Measurements from ENCODE around the gene MAP3K10. TPM values are rescaled to one million over a fixed set of nuclear protein-coding genes. Genes with fewer than 3 reads are reported as not detected.
"Not testable (repeated sequence)": the region's sequence is repeated elsewhere in the genome, so short reads cannot be mapped to it uniquely, and the experiment has no call there.

The MAP3K10 gene
- total and polyA plus RNA-seq, 3 experiments from 2014 or later: 1.3 to 15.4 (median 13.9) TPM

DNA sequence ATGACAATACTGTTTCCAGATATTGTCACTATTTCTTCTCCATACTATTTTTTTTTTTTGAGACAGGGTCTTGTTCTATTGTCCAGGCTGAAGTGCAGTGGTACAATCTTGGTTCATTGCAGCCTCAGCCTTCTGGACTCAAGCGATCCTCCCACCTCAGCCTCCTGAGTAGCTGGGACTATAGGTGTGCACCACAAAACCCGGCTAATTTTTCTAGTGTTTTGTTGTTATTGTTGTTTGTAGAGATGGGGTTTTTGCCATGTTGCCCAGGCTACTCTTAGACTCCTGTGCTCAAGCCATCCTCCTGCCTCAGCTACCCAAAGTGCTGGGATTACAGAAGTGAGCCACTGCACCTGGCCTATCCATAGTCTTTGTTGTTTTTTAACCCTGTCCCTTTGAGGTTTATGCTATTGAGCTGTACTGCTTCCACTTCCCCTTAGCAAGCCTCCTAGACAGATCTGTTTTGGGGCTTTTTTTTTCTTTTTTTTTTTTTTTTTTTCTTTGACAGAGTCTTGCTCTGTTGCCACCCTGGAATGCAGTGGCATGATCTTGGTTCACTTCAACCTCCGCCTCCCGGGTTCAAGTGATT is 27.6 kb upstream of the MAP3K10 start:
- peaks cover 0 to 14% of the 10 kb centered on the region in 2 donors for H3K27me3 Mint-ChIP-seq
- peaks cover 0 to 4% (median 2%) of the 10 kb centered on the region in 5 donors for H3K9me3 Mint-ChIP-seq
- no peaks in the 10 kb centered on the region for H3K36me3 Mint-ChIP-seq
- peak overlapping the region in 4 of 7 donors; percentile 61 to 84 (median 73) for H3K4me3 Mint-ChIP-seq
- H3K36me3 ChIP-seq (ENCODE audit: insufficient read depth, low read length): no peaks in the 10 kb centered on the region
- POLR2A ChIA-PET: interaction anchor here (0.7 kb wide), 1 partner anchor 16 kb away, joined by 3 read pairs; no protein-coding TSS in a partner anchor
- H3K27me3 ChIP-seq (ENCODE audit: insufficient read depth, low read length, poor library complexity, severe bottlenecking): no peaks in the 10 kb centered on the region
- no peak overlapping the region for H3K4me3 ChIP-seq (ENCODE audit: low read length)
- CTCF ChIA-PET: interaction anchor here (1.0 to 2.9 kb wide), 4 partner anchors 9 to 321 kb away, joined by 3 to 13 read pairs (median 10); no protein-coding TSS in a partner anchor
- peak overlapping the region in 7 of 8 donors; percentile 64 to 98 (median 88) for H3K27ac Mint-ChIP-seq
- H3K27ac ChIP-seq (ENCODE audit: low read depth, low read length): no peak overlapping the region
- peaks cover 18% of the 10 kb centered on the region for H3K4me1 ChIP-seq (ENCODE audit: insufficient read depth, low read length)
- peak in 2 of 5 donors; percentile 29 to 39 for DNase-seq
- no peaks in the 10 kb centered on the region for H3K9me3 ChIP-seq (ENCODE audit: low read length)
- peaks cover 17 to 30% (median 17%) of the 10 kb centered on the region in 3 donors for H3K4me1 Mint-ChIP-seq

DNA sequence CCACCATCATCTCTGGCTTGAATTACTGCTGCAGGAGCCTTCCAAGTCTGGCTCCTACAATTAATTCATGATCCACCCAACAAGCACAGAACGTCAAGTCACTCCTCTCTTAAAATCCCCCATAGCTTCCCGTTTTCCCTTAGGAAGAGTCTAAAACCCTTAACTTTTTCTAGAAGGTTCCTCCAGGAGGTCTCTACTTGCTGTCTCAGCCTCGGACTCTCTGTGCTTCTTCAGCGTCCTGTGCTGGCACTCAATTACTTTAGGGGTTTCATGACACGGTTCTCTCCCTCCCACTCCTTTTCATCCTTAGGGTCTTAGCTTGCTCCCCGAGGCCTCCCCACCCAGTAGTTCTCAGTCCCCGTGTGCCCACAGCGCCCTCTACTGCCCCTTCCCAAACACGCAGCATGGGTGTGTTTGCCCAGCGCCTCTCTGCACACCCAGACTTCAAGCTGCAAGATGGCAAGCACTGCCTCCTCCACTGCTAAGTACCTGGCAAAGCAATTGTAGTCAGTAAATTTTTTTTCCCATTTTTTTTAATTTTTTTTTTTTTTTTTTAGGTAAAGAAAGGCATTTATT is 25.8 kb upstream of the MAP3K10 start:
- Mint-ChIP-seq H3K27ac (peak overlapping the region; percentile 27 to 87 (median 60)), H3K4me1 (peaks cover 17 to 30% (median 17%) of the 10 kb centered on the region in 3 donors)
- POLR2A ChIA-PET: no interaction called here

GRCh38 chr19:40169482-40170302 is 21.5 kb upstream of the MAP3K10 start:
- H3K4me1 Mint-ChIP-seq; DNase-seq; H3K27ac ChIP-seq (ENCODE audit: low read depth, low read length); H3K27me3 ChIP-seq (ENCODE audit: insufficient read depth, low read length, poor library complexity, severe bottlenecking); H3K36me3 ChIP-seq (ENCODE audit: insufficient read depth, low read length); H3K27me3 Mint-ChIP-seq; H3K9me3 ChIP-seq (ENCODE audit: low read length); H3K4me3 Mint-ChIP-seq; H3K4me3 ChIP-seq (ENCODE audit: low read length); CTCF ChIA-PET; H3K27ac Mint-ChIP-seq; H3K4me1 ChIP-seq (ENCODE audit: insufficient read depth, low read length); POLR2A ChIA-PET; H3K36me3 Mint-ChIP-seq; H3K9me3 Mint-ChIP-seq: not testable (repeated sequence)

More for the DNA sequence above, 25.8 kb upstream of the MAP3K10 start:
- peak; percentile 45 to 70 (median 59) for DNase-seq
- CTCF ChIA-PET: interaction anchor here (0.7 to 2.9 kb wide), 9 partner anchors 9 to 372 kb away, joined by 3 to 13 read pairs (median 4); partner anchors contain the start of genes PSMC4 and TTC9B
- peaks cover 0 to 4% (median 2%) of the 10 kb centered on the region in 5 donors for H3K9me3 Mint-ChIP-seq
- H3K4me1 ChIP-seq (ENCODE audit: insufficient read depth, low read length): peaks cover 18% of the 10 kb centered on the region
- no peaks in the 10 kb centered on the region for H3K36me3 ChIP-seq (ENCODE audit: insufficient read depth, low read length)
- H3K4me3 ChIP-seq (ENCODE audit: low read length): no peak overlapping the region
- H3K27me3 Mint-ChIP-seq: peaks cover 0 to 16% of the 10 kb centered on the region in 2 donors
- H3K4me3 Mint-ChIP-seq: peak overlapping the region in 4 of 7 donors; percentile 27 to 73 (median 56)
- H3K27ac ChIP-seq (ENCODE audit: low read depth, low read length): no peak overlapping the region
- H3K36me3 Mint-ChIP-seq: no peaks in the 10 kb centered on the region
- no peaks in the 10 kb centered on the region for H3K9me3 ChIP-seq (ENCODE audit: low read length)
- no peaks in the 10 kb centered on the region for H3K27me3 ChIP-seq (ENCODE audit: insufficient read depth, low read length, poor library complexity, severe bottlenecking)

GRCh38 chr19:40170303-40170989 is 20.8 kb upstream of the MAP3K10 start:
- not testable (repeated sequence) for H3K27me3 ChIP-seq (ENCODE audit: insufficient read depth, low read length, poor library complexity, severe bottlenecking)

DNA sequence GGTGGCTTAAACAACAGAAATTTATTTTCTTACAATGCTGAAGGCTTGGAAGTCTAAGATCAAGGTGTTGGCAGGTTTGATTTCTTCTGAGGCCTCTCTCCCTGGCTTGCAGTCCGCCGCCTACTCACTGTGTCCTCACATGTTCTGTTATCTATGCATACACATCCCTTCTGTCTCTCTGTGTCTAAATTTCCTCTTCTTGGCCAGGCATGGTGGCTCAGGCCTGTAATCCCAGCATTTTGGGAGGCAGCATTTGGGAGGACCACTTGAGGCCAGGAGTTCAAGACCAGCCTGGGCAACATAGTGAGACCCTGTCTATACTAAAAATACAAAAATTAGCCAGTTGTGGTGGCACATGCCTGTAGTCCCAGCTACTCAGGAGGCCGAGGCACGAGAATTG is 19.9 kb upstream of the MAP3K10 start:
- POLR2A ChIA-PET; H3K4me1 ChIP-seq (ENCODE audit: insufficient read depth, low read length); H3K4me3 Mint-ChIP-seq; DNase-seq; H3K27ac ChIP-seq (ENCODE audit: low read depth, low read length); H3K9me3 ChIP-seq (ENCODE audit: low read length); CTCF ChIA-PET; H3K4me1 Mint-ChIP-seq; H3K9me3 Mint-ChIP-seq; H3K27me3 ChIP-seq (ENCODE audit: insufficient read depth, low read length, poor library complexity, severe bottlenecking); H3K27me3 Mint-ChIP-seq; H3K36me3 ChIP-seq (ENCODE audit: insufficient read depth, low read length); H3K36me3 Mint-ChIP-seq; H3K4me3 ChIP-seq (ENCODE audit: low read length): not testable (repeated sequence)
- H3K27ac Mint-ChIP-seq: peak overlapping the region in 1 of 8 donors; percentile 82

More at GRCh38 chr19:40170303-40170989, 20.8 kb upstream of the MAP3K10 start:
- CTCF ChIA-PET; H3K36me3 ChIP-seq (ENCODE audit: insufficient read depth, low read length); H3K36me3 Mint-ChIP-seq; H3K4me3 Mint-ChIP-seq; H3K4me1 ChIP-seq (ENCODE audit: insufficient read depth, low read length); H3K9me3 Mint-ChIP-seq; DNase-seq; H3K4me3 ChIP-seq (ENCODE audit: low read length); H3K27ac Mint-ChIP-seq; H3K9me3 ChIP-seq (ENCODE audit: low read length); POLR2A ChIA-PET; H3K27ac ChIP-seq (ENCODE audit: low read depth, low read length); H3K27me3 Mint-ChIP-seq; H3K4me1 Mint-ChIP-seq: not testable (repeated sequence)

DNA sequence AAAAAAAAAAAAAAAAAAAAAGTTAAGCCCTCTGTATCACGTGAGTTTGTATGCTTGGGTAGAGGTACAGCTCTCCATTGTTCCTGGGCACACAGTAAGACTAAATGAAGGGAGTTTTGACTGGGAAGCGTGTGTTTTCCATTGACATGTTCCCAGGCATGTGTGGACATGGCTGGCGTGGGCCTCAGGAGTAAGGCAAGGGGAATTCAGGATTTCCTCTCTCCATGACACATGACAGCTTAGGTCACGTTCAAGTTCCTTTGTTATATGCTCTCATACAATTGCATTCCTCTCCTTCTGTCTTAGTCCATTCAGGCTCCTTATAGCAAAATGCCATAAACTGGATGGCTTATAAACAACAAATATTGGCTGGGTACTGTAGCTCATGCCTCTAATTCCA is 17.1 kb upstream of the MAP3K10 start:
- no peaks in the 10 kb centered on the region for H3K36me3 Mint-ChIP-seq
- Histone ChIP-seq H3K4me3 (ENCODE audit: low read length) (no peak overlapping the region), H3K27ac (ENCODE audit: low read depth, low read length) (no peak overlapping the region), H3K9me3 (ENCODE audit: low read length) (no peaks in the 10 kb centered on the region), H3K4me1 (ENCODE audit: insufficient read depth, low read length) (no peaks in the 10 kb centered on the region), H3K27me3 (ENCODE audit: insufficient read depth, low read length, poor library complexity, severe bottlenecking) (no peaks in the 10 kb centered on the region), H3K36me3 (ENCODE audit: insufficient read depth, low read length) (no peaks in the 10 kb centered on the region)
- CTCF ChIA-PET: interaction anchor here (2.4 kb wide), 1 partner anchor 9 kb away, joined by 9 read pairs; no protein-coding TSS in a partner anchor
- DNase-seq: no peak
- peak overlapping the region in 1 of 8 donors; percentile 21 for H3K27ac Mint-ChIP-seq
- no peak overlapping the region for H3K4me3 Mint-ChIP-seq
- POLR2A ChIA-PET: no interaction called here
- no peaks in the 10 kb centered on the region for H3K4me1 Mint-ChIP-seq
- H3K27me3 Mint-ChIP-seq: peaks cover 6 to 10% of the 10 kb centered on the region in 2 donors
- no peaks in the 10 kb centered on the region for H3K9me3 Mint-ChIP-seq

GRCh38 chr19:40175820-40176219 is 15.4 kb upstream of the MAP3K10 start:
- Histone ChIP-seq H3K27ac (ENCODE audit: low read depth, low read length) (no peak overlapping the region), H3K9me3 (ENCODE audit: low read length) (no peaks in the 10 kb centered on the region), H3K4me3 (ENCODE audit: low read length) (no peak overlapping the region), H3K4me1 (ENCODE audit: insufficient read depth, low read length) (no peaks in the 10 kb centered on the region), H3K27me3 (ENCODE audit: insufficient read depth, low read length, poor library complexity, severe bottlenecking) (no peaks in the 10 kb centered on the region), H3K36me3 (ENCODE audit: insufficient read depth, low read length) (no peaks in the 10 kb centered on the region)
- Mint-ChIP-seq H3K4me1 (no peaks in the 10 kb centered on the region), H3K36me3 (no peaks in the 10 kb centered on the region), H3K9me3 (no peaks in the 10 kb centered on the region), H3K27me3 (peaks cover 5 to 21% of the 10 kb centered on the region in 2 donors), H3K4me3 (no peak overlapping the region), H3K27ac (no peak overlapping the region)
- DNase-seq: no peak
- ChIA-PET POLR2A (no interaction called here), CTCF (interaction anchor here (1.4 to 2.4 kb wide), 2 partner anchors 11 to 21 kb away, joined by 3 to 9 read pairs; no protein-coding TSS in a partner anchor)
